ENCODE results near the gene MIEN1. TPM values are rescaled to one million over a fixed set of nuclear protein-coding genes. Genes with fewer than 3 reads are reported as not detected.

MIEN1 gene
- total RNA-seq (2022; extraction: Qiagen RNA extraction) = 89.2 to 101 TPM (median 94.6 TPM) in 5 replicates

DNA sequence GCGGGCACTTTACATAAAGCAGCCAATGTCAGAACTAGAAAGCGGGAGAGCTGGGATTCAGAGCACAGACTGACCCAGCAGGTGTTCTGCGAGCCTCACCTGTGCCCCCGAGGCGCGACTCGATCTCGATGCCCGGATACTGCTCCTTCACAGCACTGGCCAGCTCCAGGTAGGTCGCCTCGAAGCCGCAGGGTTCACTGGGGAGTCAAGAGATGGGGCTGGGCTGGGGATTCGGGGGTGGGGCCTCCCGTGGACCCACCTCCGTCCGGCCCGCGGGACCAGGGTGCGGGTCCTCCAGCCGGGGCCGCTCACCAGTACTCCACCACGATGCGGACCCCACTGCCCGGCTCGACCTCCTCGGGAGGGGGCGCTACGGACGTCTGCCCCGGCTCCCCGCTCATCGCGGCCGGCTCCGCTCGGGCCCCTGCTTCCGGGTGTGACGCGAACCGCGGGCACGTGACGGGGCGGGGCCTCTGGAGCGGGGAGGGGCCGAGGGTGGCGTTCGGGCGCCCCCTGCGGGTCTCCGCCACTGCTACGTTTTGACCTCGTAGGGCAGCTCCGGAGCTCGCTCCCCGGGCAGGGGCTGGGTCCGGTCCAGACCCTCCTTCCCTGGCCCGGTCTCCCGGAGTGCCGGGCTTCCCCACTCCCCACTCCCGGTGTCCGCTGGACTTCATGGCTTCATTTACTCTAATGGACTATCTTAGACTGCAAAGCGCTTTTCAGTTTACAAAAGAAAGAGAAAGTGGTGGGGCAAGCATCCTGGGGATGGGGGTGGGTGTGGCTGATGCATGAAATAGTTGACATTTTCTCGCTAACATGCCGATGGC lies at the start of gene MIEN1:
Gene MIEN1, minus strand, starts transcription at position 438 of the 827 bp plus-strand sequence. Its CDS starts 37 bp downstream, at position 401.

GRCh38 chr17:39737760-39738567 lies 7.6 kb upstream of the MIEN1 start, which contains the start of gene GRB7:
TSS of gene GRB7 (plus strand) at chr17:39737938. CDS start at chr17:39742302, 4,364 bp downstream.

GRCh38 chr17:39699818-39700147 lies 30.5 kb downstream of the MIEN1 start, which contains the start of gene ERBB2:
TSS of gene ERBB2 (plus strand) at chr17:39700064. CDS start at chr17:39700239, 175 bp downstream.

DNA sequence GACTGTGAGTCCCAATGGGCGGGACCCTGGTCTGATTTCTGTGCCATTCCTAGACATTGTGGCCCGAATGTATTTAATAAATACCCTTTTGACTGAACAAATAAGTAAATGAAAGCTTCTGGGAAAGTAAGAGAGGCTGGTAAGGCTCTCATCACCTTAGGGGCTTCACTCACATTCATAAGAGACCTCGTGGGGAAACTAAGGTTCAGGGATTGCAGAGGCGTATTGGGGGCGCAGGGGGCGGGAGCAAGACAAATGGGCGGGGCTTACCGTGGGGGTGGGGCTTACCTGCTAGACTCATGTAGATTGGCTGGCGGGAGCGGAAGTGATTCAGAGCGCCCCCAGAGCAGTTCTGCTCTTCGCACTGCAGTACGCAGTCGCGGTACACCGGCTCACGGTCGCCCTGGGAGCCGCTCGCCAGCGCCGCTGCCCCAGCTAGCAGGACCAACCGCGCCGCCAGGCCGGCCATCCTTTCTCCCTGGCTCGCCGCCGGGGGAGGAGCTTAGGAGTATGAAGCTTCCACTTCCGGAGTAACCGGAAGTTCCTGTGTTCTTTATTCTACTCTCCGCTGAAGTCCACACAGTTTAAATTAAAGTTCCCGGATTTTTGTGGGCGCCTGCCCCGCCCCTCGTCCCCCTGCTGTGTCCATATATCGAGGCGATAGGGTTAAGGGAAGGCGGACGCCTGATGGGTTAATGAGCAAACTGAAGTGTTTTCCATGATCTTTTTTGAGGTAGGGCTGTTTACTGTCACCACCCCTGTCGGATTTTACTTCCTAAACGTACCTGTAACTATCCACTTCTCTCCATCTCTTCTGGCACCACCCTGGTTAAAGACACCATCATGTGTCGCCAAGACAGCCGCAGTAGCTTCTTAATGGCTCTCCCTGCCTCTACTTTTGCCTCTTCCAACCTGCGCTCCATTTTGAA lies 42.5 kb downstream of the MIEN1 start, which contains the start of gene PGAP3:
Gene PGAP3, minus strand, starts transcription at position 512 of the 929 bp plus-strand sequence. Its CDS starts 43 bp downstream, at position 469.

Other genes starting within 250 kb of the MIEN1 start
- gene NEUROD2, start 122.6 kb downstream of the MIEN1 start, total RNA-seq (2022; extraction: Qiagen RNA extraction) = 0.05 TPM in 1 of 5 replicates, not detected in the others
- 0.09 TPM in 1 of 5 replicates, not detected in the others for gene PPP1R1B, start 103.6 kb downstream of the MIEN1 start, total RNA-seq (2022; extraction: Qiagen RNA extraction)
- gene STARD3, start 93.4 kb downstream of the MIEN1 start, total RNA-seq (2022; extraction: Qiagen RNA extraction) = 53.6 to 62.7 TPM (median 60.6 TPM) in 5 replicates
- gene TCAP, start 65.2 kb downstream of the MIEN1 start, total RNA-seq (2022; extraction: Qiagen RNA extraction) = 0.52 to 1.4 TPM (median 0.92 TPM) in 5 replicates
- gene PNMT, start 62.1 kb downstream of the MIEN1 start, total RNA-seq (2022; extraction: Qiagen RNA extraction) = 0.13 to 0.21 TPM (median 0.20 TPM) in 3 of 5 replicates, not detected in the others
- gene PGAP3, start 42.5 kb downstream of the MIEN1 start, total RNA-seq (2022; extraction: Qiagen RNA extraction) = 6.7 to 8.3 TPM (median 8.1 TPM) in 5 replicates
- 29.6 to 39.0 TPM (median 38.1 TPM) in 5 replicates for gene ERBB2, start 30.5 kb downstream of the MIEN1 start, total RNA-seq (2022; extraction: Qiagen RNA extraction)
- gene GRB7, start 7.4 kb upstream of the MIEN1 start, total RNA-seq (2022; extraction: Qiagen RNA extraction) = 3.9 to 7.3 TPM (median 6.6 TPM) in 5 replicates
- not detected in 5 replicates for gene IKZF3, start 133.8 kb upstream of the MIEN1 start, total RNA-seq (2022; extraction: Qiagen RNA extraction)
- not detected in 5 replicates for gene ZPBP2, start 137.7 kb upstream of the MIEN1 start, total RNA-seq (2022; extraction: Qiagen RNA extraction)
- gene GSDMB, start 188.1 kb upstream of the MIEN1 start, total RNA-seq (2022; extraction: Qiagen RNA extraction) = 1.9 to 2.8 TPM (median 2.4 TPM) in 5 replicates
- 30.9 to 48.5 TPM (median 42.9 TPM) in 5 replicates for gene ORMDL3, start 197.1 kb upstream of the MIEN1 start, total RNA-seq (2022; extraction: Qiagen RNA extraction)
- gene LRRC3C, start 197.2 kb upstream of the MIEN1 start, total RNA-seq (2022; extraction: Qiagen RNA extraction) = not detected in 5 replicates
- not detected in 5 replicates for gene GSDMA, start 232.5 kb upstream of the MIEN1 start, total RNA-seq (2022; extraction: Qiagen RNA extraction)